ENCODE measurements around the gene SDK1. TPM values are rescaled to one million over a fixed set of nuclear protein-coding genes. Genes with fewer than 3 reads are reported as not detected.

The SDK1 gene
- total and polyA plus RNA-seq, 2 experiments from 2014 or later, result 2.1 to 10.0 TPM

- Mint-ChIP-seq H3K4me1 (peaks cover 7% of the 10 kb centered on the region), H3K27me3 (ENCODE audit: insufficient read depth, low read depth, poor library complexity) (peaks cover 1% of the 10 kb centered on the region), H3K4me3 (no peak overlapping the region), H3K36me3 (ENCODE audit: low read depth) (peaks cover 7% of the 10 kb centered on the region; the same call in 1 of the 3 replicates), H3K27ac (no peak overlapping the region), H3K9me3 (peaks cover 10% of the 10 kb centered on the region)
- no peaks in the 10 kb centered on the region for H3K27me3 ChIP-seq (ENCODE audit: insufficient read depth)
- no peaks in the 10 kb centered on the region for H4K20me1 ChIP-seq (replicated peaks; ENCODE audit: insufficient read depth)
- H3K4me2 ChIP-seq, result no peak overlapping the region
- TF ChIP-seq JUNB (IDR thresholded peaks at IDR 0.05; ENCODE audit: unreplicated experiment) (no peak), CTCF (conservative IDR thresholded peaks at IDR 0.05; ENCODE audit: low read depth in 2 of 2) (no peak), NANOG (IDR thresholded peaks at IDR 0.05; ENCODE audit: borderline replicate concordance) (no peak), REST (IDR thresholded peaks at IDR 0.05; ENCODE audit: unreplicated experiment) (no peak), ZNF462 (CRISPR knock-in tag; IDR thresholded peaks at IDR 0.05) (no peak), EZH2phosphoT487 (IDR thresholded peaks at IDR 0.05; ENCODE audit: unreplicated experiment) (no peak), POLR2AphosphoS5 (IDR thresholded peaks at IDR 0.05; ENCODE audit: low read depth) (no peak), CREB1 (CRISPR knock-in tag; IDR thresholded peaks at IDR 0.05; ENCODE audit: low read depth) (no peak)
- H3K79me2 ChIP-seq (replicated peaks; ENCODE audit: insufficient read depth), result no peaks in the 10 kb centered on the region
- H3F3A ChIP-seq (replicated peaks; ENCODE audit: low read depth), result no peaks in the 10 kb centered on the region
- no peak overlapping the region for H3K27ac ChIP-seq (ENCODE audit: low read depth)
- H3K9me2 ChIP-seq (ENCODE audit: insufficient read depth), result peaks cover 5% of the 10 kb centered on the region; the same call in 1 of the 2 replicates
- H3K4me3 ChIP-seq, result no peak overlapping the region
- H3K4me1 ChIP-seq (ENCODE audit: insufficient read depth), result no peaks in the 10 kb centered on the region
- no peaks in the 10 kb centered on the region for H3K36me3 ChIP-seq (ENCODE audit: insufficient read depth)
- DNase-seq (ENCODE audit: low spot score) (no peak), ATAC-seq (no peak)
- no peak overlapping the region for H2AFZ ChIP-seq
Observed at GRCh38 chr7:3916146-3916545, 615.1 kb downstream of the SDK1 start.

Data from GM23338 (cell line).